G401 (cell line): ENCODE results near the gene PLS1. TPM values are rescaled to one million over a fixed set of nuclear protein-coding genes. Genes with fewer than 3 reads are reported as not detected.
A peak's percentile ranks its signal among the peaks of the same experiment; 100 is the strongest.
"Not testable (repeated sequence)": the region's sequence is repeated elsewhere in the genome, so short reads cannot be mapped to it uniquely, and the experiment has no call there.

Experiments
- DNase-seq: peaks from one replicate; pipeline ENCODE4 v3.0.0-alpha.2; 2015; ENCODE audit warnings: low spot score
- in situ Hi-C: cut with HindIII; loops from 2 replicates; pipeline ENCODE4 v1.10.0; 2016; ENCODE audit warnings: low sequenced_read_pairs, mixed read lengths
- total RNA-seq: library from RNA; depleted of rRNA; stranded (reverse); fragments of >200 nt; shearing (Covaris generic); gene quantifications from 2 replicates; pipeline ENCODE4 v1.2.3, GENCODE V29; 2014; rRNA removed

PLS1 gene, protein sequence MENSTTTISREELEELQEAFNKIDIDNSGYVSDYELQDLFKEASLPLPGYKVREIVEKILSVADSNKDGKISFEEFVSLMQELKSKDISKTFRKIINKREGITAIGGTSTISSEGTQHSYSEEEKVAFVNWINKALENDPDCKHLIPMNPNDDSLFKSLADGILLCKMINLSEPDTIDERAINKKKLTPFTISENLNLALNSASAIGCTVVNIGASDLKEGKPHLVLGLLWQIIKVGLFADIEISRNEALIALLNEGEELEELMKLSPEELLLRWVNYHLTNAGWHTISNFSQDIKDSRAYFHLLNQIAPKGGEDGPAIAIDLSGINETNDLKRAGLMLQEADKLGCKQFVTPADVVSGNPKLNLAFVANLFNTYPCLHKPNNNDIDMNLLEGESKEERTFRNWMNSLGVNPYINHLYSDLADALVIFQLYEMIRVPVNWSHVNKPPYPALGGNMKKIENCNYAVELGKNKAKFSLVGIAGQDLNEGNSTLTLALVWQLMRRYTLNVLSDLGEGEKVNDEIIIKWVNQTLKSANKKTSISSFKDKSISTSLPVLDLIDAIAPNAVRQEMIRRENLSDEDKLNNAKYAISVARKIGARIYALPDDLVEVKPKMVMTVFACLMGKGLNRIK
- 5.2 and 12.1 TPM in 2 replicates for total RNA-seq

DNA sequence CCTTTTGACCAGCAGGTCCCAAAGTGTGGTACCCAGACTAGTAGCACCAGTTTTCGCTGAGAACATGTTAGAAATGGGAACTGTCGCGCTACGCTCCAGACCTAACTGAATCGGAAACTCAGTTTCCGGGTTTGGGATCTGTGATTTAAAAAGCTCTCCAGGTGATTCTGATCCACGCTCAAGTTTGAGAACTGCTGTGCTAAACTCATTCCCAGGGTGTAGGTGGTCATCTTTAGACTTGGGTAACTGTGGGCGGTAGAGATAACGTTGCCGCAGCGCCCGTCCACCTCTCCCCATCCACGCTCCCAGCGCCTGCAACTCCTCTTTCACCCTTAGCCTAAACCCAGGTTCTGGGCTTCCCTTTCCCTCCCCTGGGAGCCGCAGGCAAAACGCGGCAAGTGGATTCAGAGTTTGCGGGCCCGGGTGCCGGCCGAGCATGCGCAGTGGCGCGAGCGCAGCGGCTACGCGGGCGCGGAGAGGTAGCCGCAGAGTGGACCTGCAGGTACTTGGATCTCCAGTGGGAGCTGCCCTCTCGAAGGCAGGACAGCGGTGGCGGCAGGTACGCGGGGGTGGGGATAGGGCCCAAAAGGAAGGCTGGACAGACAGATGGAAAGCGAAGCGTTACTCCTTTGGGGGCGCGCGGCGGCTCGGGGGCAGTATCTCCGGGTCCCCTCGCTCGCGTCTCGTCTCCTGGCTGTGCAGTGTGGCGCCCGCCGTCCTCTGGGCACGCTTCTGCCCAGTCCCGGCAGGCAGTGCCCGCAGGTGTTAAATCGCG is at the start of gene PLS1:
Gene PLS1, plus strand, starts transcription at position 443 of the 775 bp plus-strand sequence. CDS start 67,845 bp downstream, outside the sequence.
- peak; percentile 84 for DNase-seq
- in situ Hi-C loops, result loop anchor here (25.0 kb wide), 1 partner anchor 391 kb away; no protein-coding TSS in a partner anchor

DNA sequence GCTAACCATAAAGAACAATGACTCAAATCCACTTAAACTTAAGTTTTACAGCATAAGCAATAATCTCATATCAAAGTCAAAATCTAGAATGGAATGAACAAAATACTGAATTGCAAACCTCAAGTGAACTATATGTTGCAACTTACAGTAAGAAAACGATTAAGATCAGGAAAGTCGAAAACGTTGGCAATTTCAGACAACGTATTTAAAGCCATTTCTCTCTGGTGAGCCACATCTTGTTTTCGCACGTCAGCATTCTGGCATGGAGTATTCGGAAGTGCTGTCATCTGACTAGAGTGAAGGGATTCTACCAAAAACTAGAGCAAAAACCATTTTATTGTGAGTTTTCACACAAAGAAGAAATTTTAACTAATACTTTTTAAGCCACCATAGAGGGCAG is 46.2 kb upstream of the PLS1 start:
- no peak for DNase-seq
- in situ Hi-C loops, result no loop called here

- in situ Hi-C loops, DNase-seq: not testable (repeated sequence)
Observed at GRCh38 chr3:142552579-142552978, 43.6 kb upstream of the PLS1 start.

DNA sequence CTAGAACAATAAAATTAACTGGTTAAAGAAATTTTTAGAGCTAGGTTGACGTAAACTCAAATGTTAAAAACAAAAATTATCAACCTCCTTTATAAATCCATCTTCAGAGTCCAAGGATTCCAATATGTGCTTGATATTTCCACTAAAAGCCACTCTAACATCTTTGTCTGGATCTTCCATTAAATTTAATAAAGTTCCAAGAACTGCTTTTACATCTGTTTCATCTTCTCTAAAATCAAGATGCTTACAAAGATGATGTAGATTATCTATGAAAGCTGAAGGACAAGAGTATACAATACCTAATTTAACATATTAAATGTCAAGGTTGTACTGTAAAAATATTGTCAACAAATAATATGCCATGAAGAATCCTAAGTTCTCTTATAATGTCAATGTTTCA is 42.5 kb upstream of the PLS1 start:
- in situ Hi-C loops, result no loop called here
- DNase-seq, result no peak

DNA sequence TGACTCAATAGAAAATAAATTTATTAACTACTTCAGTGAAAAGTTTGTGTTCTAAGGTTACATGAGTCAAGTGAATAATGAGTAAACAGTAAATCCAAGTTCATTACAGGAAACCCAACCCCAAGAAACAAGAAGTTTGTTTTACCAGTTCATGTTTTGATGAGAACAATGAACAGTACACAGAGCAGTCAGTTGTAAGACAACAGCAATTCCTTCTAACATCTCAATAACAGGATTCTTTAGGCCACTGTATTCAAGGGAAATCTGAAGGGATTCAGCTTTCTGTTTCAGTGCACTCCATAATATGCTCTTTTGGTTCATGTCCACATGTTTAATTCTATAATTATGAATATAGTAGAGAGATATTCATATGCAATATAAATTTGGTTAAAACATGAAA is 36.1 kb upstream of the PLS1 start:
- in situ Hi-C loops, result no loop called here
- no peak for DNase-seq

- in situ Hi-C loops, result no loop called here
- DNase-seq, result no peak
Observed at GRCh38 chr3:142563496-142563997, 32.6 kb upstream of the PLS1 start.

DNA sequence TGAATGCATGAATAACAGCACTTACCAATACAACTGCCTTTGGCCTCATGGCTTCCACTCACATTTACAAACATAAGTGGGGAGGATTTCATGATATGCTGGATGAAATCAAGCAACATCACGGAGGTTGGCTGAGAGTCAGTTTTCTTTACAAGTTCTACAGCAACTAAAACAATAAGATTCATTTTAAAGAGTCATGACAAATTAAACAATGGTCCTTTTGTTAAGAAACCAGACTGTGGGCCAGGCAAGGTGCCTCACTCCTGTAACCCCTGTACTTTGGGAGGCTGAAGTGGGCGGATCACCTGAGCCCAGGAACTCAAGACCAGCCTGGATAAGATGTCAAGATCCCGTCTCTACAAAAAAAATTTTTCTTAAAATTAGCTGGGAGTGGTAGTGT is 30.1 kb upstream of the PLS1 start:
- peak; percentile 25 for DNase-seq
- in situ Hi-C loops, result no loop called here

DNA sequence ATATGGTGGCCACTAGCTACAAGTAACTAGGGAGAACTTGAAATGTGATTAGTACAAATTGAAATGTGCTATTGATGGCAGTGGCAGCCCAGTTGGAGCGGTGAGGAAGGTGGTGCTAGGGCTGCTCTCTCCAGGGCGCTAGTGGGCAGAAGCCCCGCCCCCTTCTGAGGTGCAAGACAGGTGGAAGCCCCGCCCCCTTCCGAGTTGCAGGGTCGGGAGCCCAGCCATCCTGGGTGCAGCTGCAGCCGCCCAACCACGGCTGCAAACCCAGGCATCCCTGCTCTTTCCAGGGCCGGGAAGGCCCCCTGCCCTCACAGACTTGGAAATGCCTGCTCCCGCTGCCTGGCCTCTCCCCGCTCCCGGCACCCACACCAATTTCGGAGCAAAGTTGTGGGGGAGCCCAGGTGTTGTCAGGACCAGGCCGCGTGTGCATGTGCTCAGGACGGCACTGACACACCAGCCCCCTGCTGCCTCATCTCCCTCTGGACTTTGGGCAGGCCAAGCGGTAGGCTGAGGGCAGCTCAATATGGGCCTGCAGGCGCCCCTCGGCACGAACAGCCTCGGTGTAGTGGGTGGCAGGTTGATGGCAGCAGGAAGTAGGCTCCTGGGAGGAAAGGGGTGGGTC is 27.7 kb upstream of the PLS1 start:
- no peak for DNase-seq

DNA sequence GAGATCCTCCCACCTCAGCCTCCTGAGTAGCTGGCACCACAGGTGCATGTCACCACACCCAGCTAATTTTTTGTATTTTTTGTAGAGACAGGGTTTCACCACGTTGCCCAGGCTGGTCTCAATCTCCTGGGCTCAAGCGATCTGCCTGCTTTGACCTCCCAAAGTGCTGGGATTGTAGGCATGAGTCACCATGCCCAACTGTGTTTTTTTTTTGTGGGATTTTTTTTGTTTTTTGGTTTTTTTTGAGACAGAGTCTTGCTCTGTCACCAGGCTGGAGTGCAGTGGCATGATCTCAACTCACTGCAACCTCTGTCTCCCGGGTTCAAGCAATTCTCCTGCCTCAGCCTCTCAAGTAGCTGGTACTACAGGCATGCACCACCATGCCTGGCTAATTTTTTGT is 26.8 kb upstream of the PLS1 start:
- in situ Hi-C loops, DNase-seq: not testable (repeated sequence)

More for the DNA sequence above, 27.7 kb upstream of the PLS1 start:
- in situ Hi-C loops, result no loop called here

- DNase-seq, in situ Hi-C loops: not testable (repeated sequence)
Observed at GRCh38 chr3:142574223-142574622, 22.0 kb upstream of the PLS1 start.

GRCh38 chr3:142574665-142575064 is 21.5 kb upstream of the PLS1 start:
- in situ Hi-C loops, result loop anchor here (25.0 kb wide), 1 partner anchor 413 kb away; no protein-coding TSS in a partner anchor
- DNase-seq, result no peak

DNA sequence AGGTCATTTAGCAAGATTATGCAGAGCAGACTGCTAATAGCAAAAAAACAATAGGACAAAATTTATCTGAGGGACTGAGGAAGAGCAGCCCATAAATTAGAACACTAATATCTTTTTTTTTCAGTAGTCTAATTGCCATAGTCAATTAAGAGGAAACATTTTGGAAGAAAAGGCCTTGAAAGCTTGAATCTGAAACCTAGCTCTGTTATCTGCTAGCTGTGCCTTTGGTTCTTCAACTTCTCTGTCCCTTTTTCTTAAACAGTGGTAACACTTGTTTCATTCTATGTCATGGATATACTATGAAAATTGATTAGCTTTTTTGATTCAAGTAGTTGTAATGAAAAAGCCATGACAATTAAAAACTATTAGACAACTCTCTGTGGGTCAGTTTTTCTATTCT is 19.4 kb upstream of the PLS1 start:
- DNase-seq, result no peak
- in situ Hi-C loops, result loop anchor here (25.0 kb wide), 1 partner anchor 411 kb away; no protein-coding TSS in a partner anchor

DNA sequence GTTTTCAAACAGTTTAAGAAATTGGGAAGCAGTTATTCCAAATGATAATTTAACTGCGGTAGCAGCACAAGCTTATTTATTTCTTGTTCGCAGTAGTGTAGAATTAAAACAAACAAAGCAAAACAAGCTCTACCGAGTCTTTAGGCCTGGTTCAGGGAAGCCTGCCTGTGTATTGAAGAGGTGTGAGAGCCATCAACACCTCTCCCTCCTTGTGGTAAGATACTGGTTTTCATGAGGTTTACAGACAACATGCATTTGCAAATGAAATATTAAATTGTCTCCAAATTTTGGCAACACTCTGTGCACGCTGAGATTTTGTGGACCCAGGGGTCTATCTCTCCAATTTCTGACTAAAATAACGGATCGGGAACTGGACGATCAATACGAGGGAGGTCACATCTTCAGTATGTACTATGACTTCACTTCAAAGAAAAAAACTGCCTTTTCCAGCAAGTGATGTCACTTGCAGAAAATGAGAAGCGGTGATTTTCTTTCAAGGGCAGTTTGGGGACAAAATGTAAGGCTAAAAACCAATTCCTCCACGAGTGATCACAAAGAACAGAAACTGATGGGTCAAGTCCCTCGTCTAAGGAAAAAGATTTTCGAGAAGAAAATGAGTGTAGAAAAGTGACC is 18.4 kb upstream of the PLS1 start:
- in situ Hi-C loops, result loop anchor here (25.0 kb wide), 1 partner anchor 409 kb away; no protein-coding TSS in a partner anchor

DNA sequence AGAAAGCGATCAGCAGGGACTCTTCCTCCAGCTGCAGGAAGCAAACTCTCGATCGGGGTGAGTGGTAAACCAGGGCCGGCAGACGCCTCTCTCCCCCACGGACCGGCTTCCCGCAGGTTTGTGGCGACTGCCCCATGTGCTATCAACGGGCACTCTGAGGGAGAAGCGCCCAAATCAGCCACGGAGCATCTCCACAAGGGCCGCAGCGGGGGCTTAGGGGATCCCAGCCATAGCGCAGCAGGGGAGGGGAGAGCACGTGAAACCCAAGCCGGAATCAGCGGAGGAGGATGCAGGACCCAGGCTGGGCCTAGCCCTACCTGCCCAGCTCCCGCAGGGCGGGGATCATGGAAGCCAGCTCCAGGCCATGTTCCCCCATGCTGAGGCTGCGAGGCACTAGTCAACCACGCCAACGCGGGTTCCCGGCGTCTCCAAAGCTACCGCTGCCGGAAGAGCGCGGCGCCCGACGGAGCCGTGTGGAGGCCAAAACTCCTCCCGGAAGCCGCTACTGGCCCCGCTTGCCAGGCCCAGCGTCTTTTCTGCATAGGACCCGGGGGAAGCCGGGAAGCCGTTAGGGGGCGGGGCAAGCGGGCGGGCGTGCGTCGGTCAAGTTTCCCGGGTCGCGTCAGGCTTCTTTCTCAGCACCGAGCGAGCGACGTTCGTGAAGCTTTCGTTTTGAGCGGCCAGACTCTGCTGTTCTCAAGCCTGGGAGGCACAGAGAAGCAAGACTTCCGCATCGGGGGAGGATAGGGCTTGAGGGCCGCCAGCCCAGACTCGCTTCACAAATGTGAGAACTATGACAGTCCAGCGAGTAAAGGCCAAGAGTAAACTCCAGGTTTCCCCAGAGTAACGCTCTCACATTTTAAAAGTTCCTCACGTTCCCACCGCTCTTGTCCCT is 17.6 kb upstream of the PLS1 start, which contains the start of gene ATR:
Gene ATR, minus strand, starts transcription at position 405 of the 895 bp plus-strand sequence. Its CDS starts 29 bp downstream, at position 376.
- in situ Hi-C loops, result loop anchor here (25.0 kb wide), 1 partner anchor 409 kb away; no protein-coding TSS in a partner anchor
- peak; percentile 93 for DNase-seq

More for the DNA sequence above, 18.4 kb upstream of the PLS1 start:
- peak; percentile 25 for DNase-seq

- in situ Hi-C loops, result loop anchor here (25.0 kb wide), 1 partner anchor 407 kb away; no protein-coding TSS in a partner anchor
- no peak for DNase-seq
Observed at GRCh38 chr3:142580061-142580423, 16.2 kb upstream of the PLS1 start.

GRCh38 chr3:142581070-142581469 is 15.1 kb upstream of the PLS1 start:
- in situ Hi-C loops, result loop anchor here (25.0 kb wide), 1 partner anchor 406 kb away; no protein-coding TSS in a partner anchor
- not testable (repeated sequence) for DNase-seq

DNA sequence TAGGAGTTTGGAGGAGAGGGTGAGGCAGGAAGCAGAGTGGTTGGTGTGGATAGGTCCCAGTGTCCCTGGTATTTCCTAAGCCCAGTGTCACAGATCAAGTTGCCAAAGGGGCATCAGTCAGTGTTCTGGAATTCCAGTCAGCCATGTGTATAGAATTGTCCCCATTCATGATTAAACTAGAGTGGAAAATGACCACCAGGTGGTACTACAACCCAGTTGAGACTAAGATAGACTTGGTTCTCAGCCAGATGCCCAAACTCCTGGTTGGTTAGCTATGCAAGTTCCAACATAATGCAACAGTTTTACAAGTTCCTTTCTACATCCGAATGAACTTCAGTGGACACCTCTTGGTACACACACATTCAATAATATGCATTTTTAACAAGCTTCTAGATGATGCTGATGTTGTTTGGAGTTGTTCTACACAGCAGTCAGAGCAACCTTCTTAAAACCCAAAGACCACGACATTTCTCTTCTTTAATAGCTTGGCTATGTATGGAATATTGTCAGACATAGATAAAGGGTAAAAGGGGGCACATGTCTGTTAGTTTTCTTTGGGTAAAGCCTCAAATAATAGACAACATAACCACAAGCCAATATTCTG is 9.3 kb upstream of the PLS1 start:
- DNase-seq, result peak; percentile 63
- in situ Hi-C loops, result loop anchor here (25.0 kb wide), 1 partner anchor 400 kb away; no protein-coding TSS in a partner anchor
